Lung (tissue), 12 donors: ENCODE data around the gene TNK2. TPM values are rescaled to one million over a fixed set of nuclear protein-coding genes. Genes with fewer than 3 reads are reported as not detected.

Experiments
- ATAC-seq: fragments of 200-7000 bp; cut with Tn5 transposase; one replicate; pipeline ENCODE4 v1.9.1; 2020; ENCODE audit warnings: moderate number of reproducible peaks; ENCODE audit not compliant: insufficient read depth, low FRiP score
- DNase-seq, 3 donors: peaks; one replicate each; pipeline ENCODE4 v3.0.0-alpha.2; 2013 to 2017
- H3K27ac ChIP-seq, 2 donors: one replicate each; pipeline ENCODE4 v1.5.1; 2013; ENCODE audit warnings: mild to moderate bottlenecking in 2 of 2, moderate library complexity in 2 of 2, control low read depth in 1 of 2, inconsistent platforms in 1 of 2, low read depth in 1 of 2, low read length in 1 of 2
- H3K27me3 ChIP-seq, 3 donors: one replicate each; pipeline ENCODE4 v1.5.1; 2013; ENCODE audit warnings: low read length in 2 of 3; ENCODE audit not compliant: control insufficient read depth in 3 of 3, insufficient read depth in 3 of 3
- H3K36me3 ChIP-seq, 4 donors: one replicate each; pipeline ENCODE4 v1.5.1; 2013; ENCODE audit warnings: low read length in 4 of 4, mild to moderate bottlenecking in 1 of 4, moderate library complexity in 1 of 4; ENCODE audit not compliant: control insufficient read depth in 4 of 4, insufficient read depth in 4 of 4
- H3K4me1 ChIP-seq, 5 donors: one replicate each; pipeline ENCODE4 v1.5.1; 2013; ENCODE audit warnings: low read length in 5 of 5, mild to moderate bottlenecking in 2 of 5, moderate library complexity in 1 of 5; ENCODE audit not compliant: control insufficient read depth in 5 of 5, insufficient read depth in 5 of 5
- H3K4me3 ChIP-seq: one replicate; pipeline ENCODE4 v1.5.1; 2013; ENCODE audit warnings: mild to moderate bottlenecking, control low read depth, moderate library complexity
- H3K9ac ChIP-seq, 2 donors: one replicate each; pipeline ENCODE4 v1.5.1; 2013; ENCODE audit warnings: low read length in 2 of 2, control low read depth in 1 of 2; ENCODE audit not compliant: insufficient read depth in 1 of 2
- H3K9me3 ChIP-seq, 4 donors: one replicate each; pipeline ENCODE4 v1.5.1; 2013; ENCODE audit warnings: low read length in 3 of 4, mild to moderate bottlenecking in 1 of 4, moderate library complexity in 1 of 4; ENCODE audit not compliant: control insufficient read depth in 4 of 4, insufficient read depth in 3 of 4
- CTCF ChIP-seq: IDR thresholded peaks from 2 replicates; pipeline ENCODE4 v1.5.1; 2012; ENCODE audit warnings: mild to moderate bottlenecking; ENCODE audit errors: control extremely low read depth, extremely low read depth
- WGBS, 2 donors: extraction: QIAGEN DNeasy Blood & Tissue Kit; methylation state at CpG; one replicate each; pipeline ENCODE4 v1.1.7; 2013; 5-methylcytosine and 5-hydroxymethylcytosine counted together
- polyA plus RNA-seq, 2 donors: library from polyadenylated mRNA; stranded (reverse); fragments of 200-250 nt; gene quantifications; one replicate each; pipeline ENCODE4 v1.2.1, GENCODE V29; 2013
- total RNA-seq, 2 donors: library from RNA; depleted of rRNA in 1 of 2; stranded (reverse); fragments of >200 nt in 1 of 2; gene quantifications; one replicate each; pipeline ENCODE4 v1.2.1, GENCODE V29; 2014 to 2021
- donor health status: control.
- donor health status: control.
- donor health status: Bipolar disorder and iron deficiency.
- donor health status: healthy.
- donor health status: DM: yes; HTN: yes; CAD: no.

Gene TNK2
- total and polyA plus RNA-seq, 4 donors, result 15.0 to 63.5 (median 35.6) TPM

- peak in 1 of 3 donors; percentile 26 for DNase-seq
Observed at GRCh38 chr3:195839260-195840010, 68.9 kb downstream of the TNK2 start.

GRCh38 chr3:195838714-195839113 is 69.6 kb downstream of the TNK2 start:
- Histone ChIP-seq H3K4me1 (no peaks in the 10 kb centered on the region), H3K9ac (no peak overlapping the region), H3K9me3 (peaks cover 0 to 2% (median 0%) of the 10 kb centered on the region in 4 donors), H3K27ac (no peak overlapping the region), H3K4me3 (no peak overlapping the region), H3K36me3 (no peaks in the 10 kb centered on the region), H3K27me3 (peaks cover 0 to 15% (median 0%) of the 10 kb centered on the region in 3 donors)
- WGBS, 2 donors, result 70 to 75% methylated on average over 5 of the region's 5 CpGs
- no peak for DNase-seq
- no peak for TF ChIP-seq CTCF
- ATAC-seq, result no peak

More at GRCh38 chr3:195839260-195840010, 68.9 kb downstream of the TNK2 start:
- Histone ChIP-seq H3K4me3 (no peak overlapping the region), H3K27me3 (peaks cover 0 to 18% (median 0%) of the 10 kb centered on the region in 3 donors), H3K9me3 (peaks cover 0 to 2% (median 0%) of the 10 kb centered on the region in 4 donors), H3K4me1 (no peaks in the 10 kb centered on the region), H3K36me3 (no peaks in the 10 kb centered on the region), H3K9ac (no peak overlapping the region), H3K27ac (no peak overlapping the region)
- 61 to 80% methylated on average over 19 of the region's 19 CpGs for WGBS, 2 donors
- ATAC-seq, result no peak
- no peak for TF ChIP-seq CTCF

- TF ChIP-seq CTCF, result no peak
- 75 to 82% methylated on average over 14 of the region's 14 CpGs for WGBS, 2 donors
- Histone ChIP-seq H3K27ac (no peak overlapping the region), H3K36me3 (no peaks in the 10 kb centered on the region), H3K4me3 (no peak overlapping the region), H3K9me3 (peaks cover 0 to 2% (median 0%) of the 10 kb centered on the region in 4 donors), H3K9ac (no peak overlapping the region), H3K27me3 (peaks cover 0 to 18% (median 0%) of the 10 kb centered on the region in 3 donors), H3K4me1 (peaks cover 0 to 1% (median 0%) of the 10 kb centered on the region in 5 donors)
- no peak for ATAC-seq
- no peak for DNase-seq
Observed at GRCh38 chr3:195836476-195837135, 71.7 kb downstream of the TNK2 start.
